Transverse colon (tissue), 4 donors: ENCODE results near the gene AGXT.

Experiments used
- POLR2A ChIP-seq: fragments of 450-650 bp; IDR thresholded peaks from one replicate; pipeline ENCODE4 v1.6.1; 2016; ENCODE audit warnings: antibody characterized with exemption, mild to moderate bottlenecking, moderate library complexity
- POLR2AphosphoS5 ChIP-seq, 3 donors: sonication (generic); formaldehyde crosslinking; IDR thresholded peaks; one replicate each; pipeline ENCODE4 v1.6.1; 2016; ENCODE audit warnings: antibody characterized with exemption in 3 of 3
- TF ChIP-seq, protein P1 (sequence below), 5 experiments: fragments of 200-600 bp in 3 of 5; fragments of 450-650 bp in 2 of 5; sonication (generic) in 3 of 5; IDR thresholded peaks; 1 replicate in 2 of 5; 2 replicates in 3 of 5; pipeline ENCODE4 v1.5.1; 2016 to 2017; ENCODE audit warnings: antibody characterized with exemption in 5 of 5, inconsistent platforms in 3 of 5, mild to moderate bottlenecking in 2 of 5, moderate library complexity in 1 of 5

DNA sequence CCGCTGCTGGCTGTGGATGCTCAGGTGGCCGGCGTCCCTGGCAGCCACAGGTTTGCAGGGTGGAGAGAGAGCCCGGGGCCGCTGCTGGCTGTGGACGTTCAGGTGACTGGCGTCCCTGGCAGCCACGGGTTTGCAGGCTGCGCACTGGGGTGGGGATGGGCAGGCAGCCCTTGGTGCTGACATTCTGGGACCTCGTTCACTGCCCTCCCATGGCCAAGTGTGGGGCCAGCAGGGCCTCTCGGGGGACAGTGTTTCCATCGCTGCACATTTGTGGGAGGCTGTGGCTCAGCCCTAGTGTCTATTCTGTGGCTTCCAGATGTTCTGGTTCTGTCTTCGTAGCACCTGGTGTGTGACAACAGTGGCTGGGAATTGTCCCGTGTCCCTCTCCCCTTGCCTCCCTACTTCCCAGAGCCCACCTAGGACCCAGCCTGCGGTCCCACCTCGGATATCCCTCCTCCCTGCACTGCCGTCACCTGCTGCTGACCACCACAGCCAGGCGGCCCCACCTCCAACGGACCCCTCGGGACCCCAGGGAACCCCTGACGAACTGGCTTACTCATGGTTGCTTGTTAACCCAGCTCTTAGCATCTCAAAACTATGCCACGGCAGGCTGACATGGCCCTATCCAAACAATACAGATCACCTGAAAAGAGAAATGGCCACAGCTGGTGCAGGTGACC is 38.4 kb downstream of the AGXT start:
- TF ChIP-seq POLR2A: no peak
- TF ChIP-seq, protein P1, sequence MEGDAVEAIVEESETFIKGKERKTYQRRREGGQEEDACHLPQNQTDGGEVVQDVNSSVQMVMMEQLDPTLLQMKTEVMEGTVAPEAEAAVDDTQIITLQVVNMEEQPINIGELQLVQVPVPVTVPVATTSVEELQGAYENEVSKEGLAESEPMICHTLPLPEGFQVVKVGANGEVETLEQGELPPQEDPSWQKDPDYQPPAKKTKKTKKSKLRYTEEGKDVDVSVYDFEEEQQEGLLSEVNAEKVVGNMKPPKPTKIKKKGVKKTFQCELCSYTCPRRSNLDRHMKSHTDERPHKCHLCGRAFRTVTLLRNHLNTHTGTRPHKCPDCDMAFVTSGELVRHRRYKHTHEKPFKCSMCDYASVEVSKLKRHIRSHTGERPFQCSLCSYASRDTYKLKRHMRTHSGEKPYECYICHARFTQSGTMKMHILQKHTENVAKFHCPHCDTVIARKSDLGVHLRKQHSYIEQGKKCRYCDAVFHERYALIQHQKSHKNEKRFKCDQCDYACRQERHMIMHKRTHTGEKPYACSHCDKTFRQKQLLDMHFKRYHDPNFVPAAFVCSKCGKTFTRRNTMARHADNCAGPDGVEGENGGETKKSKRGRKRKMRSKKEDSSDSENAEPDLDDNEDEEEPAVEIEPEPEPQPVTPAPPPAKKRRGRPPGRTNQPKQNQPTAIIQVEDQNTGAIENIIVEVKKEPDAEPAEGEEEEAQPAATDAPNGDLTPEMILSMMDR (IDR thresholded peaks at IDR 0.05): no peak
- no peak for TF ChIP-seq POLR2AphosphoS5 (IDR thresholded peaks at IDR 0.05)
